IMR-90 (cell line): Measurements from ENCODE around the gene KRTAP29-1. TPM values are rescaled to one million over a fixed set of nuclear protein-coding genes. Genes with fewer than 3 reads are reported as not detected.

Source experiments
- ATAC-seq: fragments of 200-7000 bp; cut with Tn5 transposase; 2 replicates; pipeline ENCODE4 v1.9.1; 2020; ENCODE audit warnings: low read depth, mild to moderate bottlenecking, moderate library complexity
- BruUV-seq: library from RNA; stranded (reverse); fragments of 400-500 nt; replicated peaks from 2 replicates; lab custom pipeline; 2021; lab: Mats Ljungman, UMichigan
- CTCF ChIA-PET: fragments of 300-600 bp; formaldehyde crosslinking; extraction: SDS; loops from one replicate; lab custom pipeline; 2021; ENCODE audit warnings: antibody characterized with exemption; lab: Yijun Ruan, JAX
- POLR2A ChIA-PET: fragments of 300-600 bp; sonication (Branson Sonifier 250); formaldehyde crosslinking; loops from one replicate; lab custom pipeline; 2022; ENCODE audit warnings: antibody characterized with exemption; ENCODE audit not compliant: unreplicated experiment; lab: Charles Lee
- DNase-seq: peaks from one replicate; pipeline ENCODE4 v3.0.0; 2013
- H2AFZ ChIP-seq: replicated peaks from 2 replicates; pipeline ENCODE3; 2013; ENCODE audit warnings: low read length, mild to moderate bottlenecking; ENCODE audit not compliant: poor library complexity
- H2AK5ac ChIP-seq: 2 replicates; pipeline ENCODE4 v1.6.1; 2013; ENCODE audit warnings: low read depth, low read length, inconsistent platforms
- H2AK9ac ChIP-seq: replicated peaks from 2 replicates; pipeline ENCODE3; 2013; ENCODE audit warnings: mild to moderate bottlenecking, low read depth, low read length, moderate library complexity; ENCODE audit not compliant: poor library complexity
- H2BK120ac ChIP-seq: 2 replicates; pipeline ENCODE4 v1.6.1; 2013; ENCODE audit warnings: low read depth, low read length, inconsistent platforms
- H2BK15ac ChIP-seq: 3 replicates; pipeline ENCODE4 v1.6.1; 2013; ENCODE audit warnings: low read depth, low read length, inconsistent platforms
- H2BK20ac ChIP-seq: 2 replicates; pipeline ENCODE4 v1.6.1; 2013; ENCODE audit warnings: low read depth, mild to moderate bottlenecking, inconsistent platforms, low read length, moderate library complexity
- H2BK5ac ChIP-seq: 2 replicates; pipeline ENCODE4 v1.6.1; 2013; ENCODE audit warnings: mild to moderate bottlenecking, low read depth, low read length, inconsistent platforms; ENCODE audit not compliant: poor library complexity, severe bottlenecking
- H3K14ac ChIP-seq: replicated peaks from 2 replicates; pipeline ENCODE4 v1.6.1; 2013; ENCODE audit warnings: low read depth, low read length, inconsistent platforms
- H3K18ac ChIP-seq: 2 replicates; pipeline ENCODE4 v1.6.1; 2013; ENCODE audit warnings: low read depth, low read length, control low read depth
- H3K23ac ChIP-seq: 2 replicates; pipeline ENCODE4 v1.6.1; 2013; ENCODE audit warnings: low read depth, low read length, inconsistent platforms
- H3K27ac ChIP-seq: 2 replicates; pipeline ENCODE4 v1.5.1; 2013; ENCODE audit warnings: mild to moderate bottlenecking, control low read depth, low read length; ENCODE audit not compliant: insufficient read depth
- H3K27me3 ChIP-seq: 2 replicates; pipeline ENCODE4 v1.6.1; 2013; ENCODE audit warnings: low read length; ENCODE audit not compliant: control insufficient read depth, insufficient read depth
- H3K36me3 ChIP-seq: 2 replicates; pipeline ENCODE4 v1.6.1; 2013; ENCODE audit warnings: low read length, mixed read lengths; ENCODE audit not compliant: control insufficient read depth, insufficient read depth
- H3K4ac ChIP-seq: 2 replicates; pipeline ENCODE4 v1.6.1; 2013; ENCODE audit warnings: low read depth, low read length, inconsistent platforms
- H3K4me1 ChIP-seq: 2 replicates; pipeline ENCODE4 v1.6.1; 2013; ENCODE audit warnings: low read length, mixed read lengths; ENCODE audit not compliant: control insufficient read depth, insufficient read depth
- H3K4me2 ChIP-seq: 2 replicates; pipeline ENCODE4 v1.6.1; 2013; ENCODE audit warnings: low read depth, mild to moderate bottlenecking, control low read depth, low read length, moderate library complexity
- H3K4me3 ChIP-seq: 2 replicates; pipeline ENCODE4 v1.5.1; 2013; ENCODE audit warnings: low read depth, mild to moderate bottlenecking, control low read depth, low read length, moderate library complexity; ENCODE audit not compliant: insufficient read depth
- H3K56ac ChIP-seq: 2 replicates; pipeline ENCODE4 v1.6.1; 2013; ENCODE audit warnings: low read length, inconsistent platforms; ENCODE audit not compliant: insufficient read depth; ENCODE audit errors: extremely low read depth
- H3K79me1 ChIP-seq, 2 experiments: 2 replicates each; pipeline ENCODE4 v1.6.1; 2013; ENCODE audit warnings: low read length in 2 of 2, inconsistent platforms in 1 of 2, low read depth in 1 of 2
- H3K9ac ChIP-seq: 2 replicates; pipeline ENCODE4 v1.6.1; 2013; ENCODE audit warnings: low read depth, low read length, control low read depth
- H3K9me1 ChIP-seq: 2 replicates; pipeline ENCODE4 v1.6.1; 2013; ENCODE audit warnings: low read length, inconsistent platforms; ENCODE audit not compliant: insufficient read depth
- H3K9me3 ChIP-seq: 2 replicates; pipeline ENCODE4 v1.6.1; 2013; ENCODE audit warnings: low read length; ENCODE audit not compliant: control insufficient read depth, insufficient read depth
- H4K20me1 ChIP-seq: 2 replicates; pipeline ENCODE4 v1.6.1; 2013; ENCODE audit warnings: low read length, inconsistent platforms; ENCODE audit not compliant: insufficient read depth
- H4K5ac ChIP-seq: 2 replicates; pipeline ENCODE4 v1.6.1; 2013; ENCODE audit warnings: mild to moderate bottlenecking, low read depth, low read length, control low read depth
- H4K8ac ChIP-seq, 2 experiments: 2 replicates each; pipeline ENCODE4 v1.6.1; 2013; ENCODE audit warnings: low read depth in 2 of 2, low read length in 2 of 2, control low read depth in 1 of 2, inconsistent platforms in 1 of 2
- H4K91ac ChIP-seq: 2 replicates; pipeline ENCODE4 v1.6.1; 2013; ENCODE audit warnings: low read depth, low read length, inconsistent platforms; ENCODE audit not compliant: insufficient read depth
- CEBPB ChIP-seq: IDR thresholded peaks from 2 replicates; pipeline ENCODE4 v1.6.1; 2012; ENCODE audit warnings: low read depth, low read length, improper control_type of control experiment
- CHD1 ChIP-seq: IDR thresholded peaks from 2 replicates; pipeline ENCODE4 v1.6.1; 2012; ENCODE audit warnings: low read depth, low read length, improper control_type of control experiment
- CTCF ChIP-seq: conservative IDR thresholded peaks from 2 replicates; pipeline ENCODE4 v1.5.1; 2012; ENCODE audit warnings: mild to moderate bottlenecking, low read depth, low read length, improper control_type of control experiment
- MAZ ChIP-seq: IDR thresholded peaks from 2 replicates; pipeline ENCODE4 v1.6.1; 2012; ENCODE audit warnings: low read depth, mild to moderate bottlenecking, low read length, improper control_type of control experiment, moderate library complexity, borderline replicate concordance
- MXI1 ChIP-seq: IDR thresholded peaks from 2 replicates; pipeline ENCODE4 v1.6.1; 2012; ENCODE audit warnings: low read depth, mild to moderate bottlenecking, low read length, moderate library complexity, borderline replicate concordance
- RCOR1 ChIP-seq: IDR thresholded peaks from 2 replicates; pipeline ENCODE4 v1.6.1; 2012; ENCODE audit warnings: mild to moderate bottlenecking, low read length, improper control_type of control experiment; ENCODE audit not compliant: insufficient replicate concordance
- WGBS, 2 experiments: methylation state at CpG; one replicate each; pipeline versions ENCODE4 v1.1.5 to v1.1.7; 2013; ENCODE audit warnings: missing lambda C conversion rate in 2 of 2; ENCODE audit not compliant: insufficient read length in 1 of 2; ENCODE audit errors: extremely low coverage in 2 of 2; 5-methylcytosine and 5-hydroxymethylcytosine counted together
- dilution Hi-C: fragments of 300-500 bp; cut with HindIII; formaldehyde crosslinking; loops from one replicate; pipeline ENCODE4 v1.14.3; 2018; ENCODE audit warnings: low sequenced_read_pairs; ENCODE audit not compliant: unreplicated experiment
- in situ Hi-C: fragments of 300-500 bp; cut with MboI; formaldehyde crosslinking; loops from 3 replicates; pipeline ENCODE4 v1.14.3; 2019; ENCODE audit warnings: low sequenced_read_pairs, inconsistent platforms, mixed read lengths
- intact Hi-C: fragments of 100-400 bp; cut with micrococcal nuclease; formaldehyde crosslinking; loops from 2 replicates; pipeline ENCODE4 v1.10.0; 2022
- polyA plus RNA-seq, 3 experiments: library from polyadenylated mRNA; depleted of rRNA; stranded (reverse); fragments of >200 nt; gene quantifications; 2 replicates each; pipeline ENCODE4 v1.2.3, GENCODE V29; 2012; ENCODE audit warnings: low replicate concordance in 1 of 3
- total RNA-seq: library from RNA; depleted of rRNA; stranded (reverse); fragments of >200 nt; gene quantifications from 2 replicates; pipeline ENCODE4 v1.2.3, GENCODE V29; 2012
- TF ChIP-seq, protein P1 (sequence below): fragments of 150-350 bp; IDR thresholded peaks from 2 replicates; pipeline ENCODE4 v1.6.1; 2017; ENCODE audit warnings: mild to moderate bottlenecking, antibody characterized with exemption, low read length, low read depth

The KRTAP29-1 gene
- total and polyA plus RNA-seq, 2 of the 4 experiments (the other 2 are of a cell fraction) = not detected

DNA sequence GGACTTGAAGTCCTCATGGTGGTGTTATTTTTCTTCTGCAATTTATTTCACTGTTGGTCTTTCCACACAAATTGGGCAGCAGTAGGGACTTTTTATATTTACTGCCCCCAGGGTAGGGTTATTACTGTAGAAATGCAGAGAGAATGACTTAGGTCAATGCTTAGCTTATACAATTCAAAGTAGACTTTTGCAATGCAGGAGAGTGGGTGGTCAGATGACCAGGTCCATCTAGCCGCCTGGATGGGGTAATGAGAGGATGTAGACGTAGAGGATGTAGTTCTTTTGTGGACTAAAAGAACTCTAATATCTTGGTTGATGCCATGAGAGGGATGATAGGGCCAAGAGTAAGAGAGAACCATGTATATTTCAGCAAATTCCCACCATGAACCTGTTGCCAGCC, 15.6 kb upstream of the KRTAP29-1 start (continued):
- TF ChIP-seq RCOR1 = no peak
- TF ChIP-seq, protein P1, sequence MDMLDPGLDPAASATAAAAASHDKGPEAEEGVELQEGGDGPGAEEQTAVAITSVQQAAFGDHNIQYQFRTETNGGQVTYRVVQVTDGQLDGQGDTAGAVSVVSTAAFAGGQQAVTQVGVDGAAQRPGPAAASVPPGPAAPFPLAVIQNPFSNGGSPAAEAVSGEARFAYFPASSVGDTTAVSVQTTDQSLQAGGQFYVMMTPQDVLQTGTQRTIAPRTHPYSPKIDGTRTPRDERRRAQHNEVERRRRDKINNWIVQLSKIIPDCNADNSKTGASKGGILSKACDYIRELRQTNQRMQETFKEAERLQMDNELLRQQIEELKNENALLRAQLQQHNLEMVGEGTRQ = no peak

GRCh38 chr17:41315814-41316445, 13.3 kb upstream of the KRTAP29-1 start:
- Histone ChIP-seq H2AK5ac (peak overlapping the region; percentile 65; the same call in 1 of the 2 replicates), H3K79me1 (no peaks in the 10 kb centered on the region), H4K5ac (no peak overlapping the region), H3K4me3 (no peak overlapping the region), H3K14ac (no peak overlapping the region), H3K27me3 (peaks cover 5% of the 10 kb centered on the region), H3K23ac (no peak overlapping the region), H3K4me2 (no peak overlapping the region), H3K9ac (no peak overlapping the region), H3K18ac (no peak overlapping the region), H2BK5ac (no peak overlapping the region), H3K9me1 (no peaks in the 10 kb centered on the region), H3K36me3 (no peaks in the 10 kb centered on the region), H2BK20ac (no peak overlapping the region), H2AFZ (peak overlapping the region; percentile 9), H4K91ac (no peak overlapping the region), H2BK15ac (no peak overlapping the region), H3K9me3 (peaks cover 4% of the 10 kb centered on the region; the same call in 1 of the 2 replicates), H4K8ac (no peak overlapping the region), H2BK120ac (no peak overlapping the region), H3K4me1 (no peaks in the 10 kb centered on the region), H2AK9ac (no peak overlapping the region), H3K56ac (no peak overlapping the region), H4K20me1 (no peaks in the 10 kb centered on the region), H3K4ac (no peak overlapping the region), H3K27ac (no peak overlapping the region)
- POLR2A ChIA-PET = no interaction called here
- CTCF ChIA-PET = no interaction called here
- no peak for TF ChIP-seq MAZ
- TF ChIP-seq CEBPB = no peak
- TF ChIP-seq, protein P1 = no peak
- no peak for TF ChIP-seq MXI1
- TF ChIP-seq CHD1 = no peak
- no peak for TF ChIP-seq CTCF
- no peak for TF ChIP-seq RCOR1
- no peak for DNase-seq
- intact Hi-C loops = no loop called here
- ATAC-seq = no peak
- no TSS peak for BruUV-seq
- WGBS, 2 experiments = 86% methylated on average over 5 of the region's 17 CpGs; no CpG with 5 or more reads in 1 of the 2 experiments
- dilution Hi-C loops = no loop called here
- in situ Hi-C loops = loop anchor here (10.0 kb wide), 1 partner anchor 59 kb away; no protein-coding TSS in a partner anchor
